Hepatocyte (in vitro differentiated cells): ENCODE results near the gene C1orf52. TPM values are rescaled to one million over a fixed set of nuclear protein-coding genes. Genes with fewer than 3 reads are reported as not detected.

Experiments used
- DNase-seq: peaks from one replicate; pipeline ENCODE4 v3.0.0-alpha.2; 2016; ENCODE audit warnings: low spot score
- H2AFZ ChIP-seq: fragments of 200-600 bp; sonication (generic); 2 replicates; pipeline ENCODE4 v1.6.0; 2016; ENCODE audit warnings: antibody characterized with exemption, mild to moderate bottlenecking
- H3K27ac ChIP-seq: fragments of 200-600 bp; sonication (generic); 2 replicates; pipeline ENCODE4 v1.5.1; 2016; ENCODE audit warnings: mild to moderate bottlenecking
- H3K27me3 ChIP-seq: fragments of 200-600 bp; sonication (generic); 2 replicates; pipeline ENCODE4 v1.6.1; 2016
- H3K36me3 ChIP-seq: fragments of 200-600 bp; sonication (generic); replicated peaks from 2 replicates; pipeline ENCODE4 v1.5.1; 2016; ENCODE audit warnings: low read depth; ENCODE audit not compliant: insufficient read depth
- H3K4me1 ChIP-seq: fragments of 200-600 bp; sonication (generic); 2 replicates; pipeline ENCODE4 v1.5.1; 2016; ENCODE audit warnings: mild to moderate bottlenecking, moderate library complexity; ENCODE audit not compliant: insufficient read depth
- H3K4me2 ChIP-seq: fragments of 200-600 bp; sonication (generic); 2 replicates; pipeline ENCODE4 v1.6.0; 2016
- H3K4me3 ChIP-seq: fragments of 200-600 bp; sonication (generic); 2 replicates; pipeline ENCODE4 v1.5.1; 2016; ENCODE audit warnings: mild to moderate bottlenecking
- H3K79me2 ChIP-seq: fragments of 200-600 bp; sonication (generic); 2 replicates; pipeline ENCODE4 v1.6.0; 2017; ENCODE audit warnings: mild to moderate bottlenecking
- H3K9me2 ChIP-seq: fragments of 200-600 bp; sonication (generic); replicated peaks from 2 replicates; pipeline ENCODE4 v1.6.0; 2017; ENCODE audit warnings: mild to moderate bottlenecking; ENCODE audit not compliant: insufficient read depth
- H3K9me3 ChIP-seq: fragments of 200-600 bp; sonication (generic); 2 replicates; pipeline ENCODE4 v1.5.1; 2016; ENCODE audit warnings: low read depth, mild to moderate bottlenecking
- H4K20me1 ChIP-seq: fragments of 200-600 bp; sonication (generic); 2 replicates; pipeline ENCODE4 v1.6.0; 2016; ENCODE audit warnings: mild to moderate bottlenecking; ENCODE audit not compliant: insufficient read depth, poor library complexity, severe bottlenecking
- CTCF ChIP-seq: fragments of 200-600 bp; sonication (generic); IDR thresholded peaks from 2 replicates; pipeline ENCODE4 v1.5.1; 2016; ENCODE audit warnings: antibody characterized with exemption, mild to moderate bottlenecking; ENCODE audit not compliant: poor library complexity
- EZH2 ChIP-seq: fragments of 200-600 bp; sonication (generic); IDR thresholded peaks from 2 replicates; pipeline ENCODE4 v1.6.1; 2016; ENCODE audit warnings: antibody characterized with exemption, mild to moderate bottlenecking, borderline replicate concordance
- EZH2phosphoT487 ChIP-seq: fragments of 200-600 bp; sonication (generic); IDR thresholded peaks from one replicate; pipeline ENCODE4 v1.6.1; 2018; ENCODE audit warnings: antibody characterized with exemption, mild to moderate bottlenecking, low read depth, moderate library complexity; ENCODE audit not compliant: unreplicated experiment, severe bottlenecking
- WGBS: methylation state at CpG from one replicate; pipeline ENCODE4 v1.1.6; 2016; ENCODE audit warnings: low lambda C conversion rate; ENCODE audit errors: missing lambda C conversion rate; 5-methylcytosine and 5-hydroxymethylcytosine counted together
- polyA plus RNA-seq: library from polyadenylated mRNA; unstranded; fragments of >200 nt; fragmentation: Nextera tagmentation; extraction: Ambion mirVana; gene quantifications from 2 replicates; pipeline ENCODE4 v1.2.1, GENCODE V29; 2016
- total RNA-seq: library from RNA; depleted of rRNA; stranded (reverse); fragments of >200 nt; gene quantifications from 2 replicates; pipeline ENCODE4 v1.2.3, GENCODE V29; 2014

C1orf52 gene
- total RNA-seq (27.2 and 30.1 TPM in 2 replicates), polyA plus RNA-seq (39.2 and 41.2 TPM in 2 replicates)

DNA sequence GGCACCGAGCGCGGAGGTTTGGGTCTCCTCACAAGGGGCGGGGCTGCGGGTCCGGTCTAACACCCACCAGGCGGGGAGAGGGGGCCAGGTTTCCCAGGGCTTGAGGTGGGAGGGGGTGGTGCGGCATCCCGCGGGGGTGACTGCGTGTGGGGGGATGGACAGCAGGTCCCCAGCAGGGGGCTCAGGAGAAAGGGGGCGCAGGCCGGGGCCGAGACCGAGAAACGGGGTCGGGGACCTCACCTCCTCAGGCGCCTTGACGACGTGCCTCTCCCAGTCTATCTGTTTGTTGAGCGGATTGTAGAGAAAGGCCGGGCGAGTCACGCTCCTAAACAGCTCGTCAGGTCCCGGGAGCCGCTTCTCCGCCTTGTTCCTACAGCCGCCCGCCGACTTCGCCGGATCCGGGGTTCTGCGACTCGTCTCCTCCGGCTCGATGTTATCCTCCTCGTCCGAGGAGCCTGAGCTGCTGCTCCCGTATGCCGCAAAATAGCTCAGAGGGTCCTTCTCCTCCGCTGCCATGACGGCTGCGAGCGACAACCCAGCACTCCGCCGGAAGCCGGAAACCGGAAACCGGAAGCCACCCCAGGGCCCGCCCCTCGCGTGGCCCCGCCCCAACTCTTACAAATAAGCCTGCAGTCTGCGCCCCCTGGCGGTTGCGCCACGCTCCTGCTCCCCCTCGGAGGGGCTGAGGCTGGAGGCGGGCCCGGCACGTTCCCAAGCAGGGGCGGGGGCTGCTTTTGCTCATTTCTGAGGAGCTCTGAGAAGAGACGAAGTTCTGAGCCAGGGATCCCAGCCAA, at the start of gene C1orf52:
TSS of gene C1orf52 (minus strand) at position 545 of the 794 bp plus-strand sequence. CDS start at position 516, 29 bp downstream.
- peak within 1 kb of the TSS; percentile 67 for H3K4me3 ChIP-seq
- peak within 1 kb of the TSS; percentile 87 for H3K27ac ChIP-seq
- TF ChIP-seq EZH2 (no peak), EZH2phosphoT487 (no peak), CTCF (peak; percentile 99)
- H3K9me3 ChIP-seq = no peaks in the 10 kb centered on the region
- 2% methylated on average over 32 of the region's 65 CpGs for WGBS
- H3K4me2 ChIP-seq = peak within 1 kb of the TSS; percentile 81
- H3K4me1 ChIP-seq = no peaks in the 10 kb centered on the region
- H2AFZ ChIP-seq = peak within 1 kb of the TSS; percentile 85
- H4K20me1 ChIP-seq = peaks cover 19% of the 10 kb centered on the region
- H3K36me3 ChIP-seq = no peaks in the 10 kb centered on the region
- H3K9me2 ChIP-seq = no peaks in the 10 kb centered on the region
- peaks cover 29% of the 10 kb centered on the region for H3K79me2 ChIP-seq
- DNase-seq = peak; percentile 98
- H3K27me3 ChIP-seq = no peaks in the 10 kb centered on the region

GRCh38 chr1:85308833-85309350, 49.4 kb upstream of the C1orf52 start:
- Histone ChIP-seq H3K27ac (no peak overlapping the region), H3K4me3 (no peak overlapping the region), H2AFZ (no peak overlapping the region), H3K9me3 (no peaks in the 10 kb centered on the region), H3K36me3 (no peaks in the 10 kb centered on the region), H3K27me3 (no peaks in the 10 kb centered on the region), H3K4me1 (no peaks in the 10 kb centered on the region), H3K9me2 (no peaks in the 10 kb centered on the region), H3K4me2 (no peak overlapping the region), H4K20me1 (no peaks in the 10 kb centered on the region), H3K79me2 (no peaks in the 10 kb centered on the region)
- no peak for DNase-seq
- TF ChIP-seq EZH2 (no peak), EZH2phosphoT487 (no peak), CTCF (no peak)
- 63% methylated on average over 4 of the region's 4 CpGs for WGBS

GRCh38 chr1:85307987-85308832, 48.7 kb upstream of the C1orf52 start:
- peak overlapping the region; percentile 47 for H3K4me2 ChIP-seq

More at GRCh38 chr1:85307987-85308832, 48.7 kb upstream of the C1orf52 start:
- Histone ChIP-seq H3K9me3 (no peaks in the 10 kb centered on the region), H4K20me1 (no peaks in the 10 kb centered on the region), H3K9me2 (no peaks in the 10 kb centered on the region), H3K27ac (no peak overlapping the region), H2AFZ (no peak overlapping the region), H3K4me3 (no peak overlapping the region), H3K79me2 (no peaks in the 10 kb centered on the region), H3K4me1 (no peaks in the 10 kb centered on the region), H3K27me3 (no peaks in the 10 kb centered on the region), H3K36me3 (no peaks in the 10 kb centered on the region)
- peak; percentile 94 for DNase-seq
- WGBS = 25% methylated on average over 27 of the region's 27 CpGs
- TF ChIP-seq CTCF = peak; percentile 100
- TF ChIP-seq EZH2 = no peak
